ENCODE measurements around the gene SLC2A14.
A peak's percentile ranks its signal among the peaks of the same experiment; 100 is the strongest.
"Not testable (repeated sequence)": the region's sequence is repeated elsewhere in the genome, so short reads cannot be mapped to it uniquely, and the experiment has no call there.

SLC2A14 gene

DNA sequence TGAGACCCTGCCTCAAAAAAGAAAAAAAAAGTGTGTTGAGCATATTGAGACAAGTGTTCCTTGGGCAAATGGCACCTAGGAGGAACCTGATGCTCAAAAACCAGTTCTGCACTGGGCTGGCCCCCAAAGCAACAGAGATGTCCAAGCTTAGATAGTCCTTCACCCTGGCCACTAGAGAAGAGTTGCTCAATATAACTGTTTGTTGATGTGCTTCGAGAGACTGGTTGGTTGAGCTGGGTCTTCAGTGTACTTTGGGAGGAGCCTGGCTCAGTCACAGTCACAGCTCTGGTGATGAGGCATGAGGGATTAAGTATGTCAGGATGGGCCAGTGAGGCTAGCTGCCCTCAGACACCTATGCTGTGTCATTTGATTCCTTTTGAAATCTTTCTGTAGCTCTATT is 38.0 kb downstream of the SLC2A14 start:
- no peaks in the 10 kb centered on the region for H3K9me2 ChIP-seq (replicated peaks; ENCODE audit: insufficient read depth, low read length)
- no peak overlapping the region for H3K27ac ChIP-seq (ENCODE audit: low read length)
- DNase-seq = no peak
- no peaks in the 10 kb centered on the region for H3F3A ChIP-seq (ENCODE audit: insufficient read depth, low read length)
- H3K27me3 ChIP-seq (replicated peaks; ENCODE audit: insufficient read depth, low read length) = no peaks in the 10 kb centered on the region
- no peak overlapping the region for H3K4me2 ChIP-seq (ENCODE audit: low read depth, low read length)
- no peaks in the 10 kb centered on the region for H3K79me2 ChIP-seq (ENCODE audit: low read length)
- no peak overlapping the region for H3K4me3 ChIP-seq (ENCODE audit: low read length)
- TF ChIP-seq, protein P1, sequence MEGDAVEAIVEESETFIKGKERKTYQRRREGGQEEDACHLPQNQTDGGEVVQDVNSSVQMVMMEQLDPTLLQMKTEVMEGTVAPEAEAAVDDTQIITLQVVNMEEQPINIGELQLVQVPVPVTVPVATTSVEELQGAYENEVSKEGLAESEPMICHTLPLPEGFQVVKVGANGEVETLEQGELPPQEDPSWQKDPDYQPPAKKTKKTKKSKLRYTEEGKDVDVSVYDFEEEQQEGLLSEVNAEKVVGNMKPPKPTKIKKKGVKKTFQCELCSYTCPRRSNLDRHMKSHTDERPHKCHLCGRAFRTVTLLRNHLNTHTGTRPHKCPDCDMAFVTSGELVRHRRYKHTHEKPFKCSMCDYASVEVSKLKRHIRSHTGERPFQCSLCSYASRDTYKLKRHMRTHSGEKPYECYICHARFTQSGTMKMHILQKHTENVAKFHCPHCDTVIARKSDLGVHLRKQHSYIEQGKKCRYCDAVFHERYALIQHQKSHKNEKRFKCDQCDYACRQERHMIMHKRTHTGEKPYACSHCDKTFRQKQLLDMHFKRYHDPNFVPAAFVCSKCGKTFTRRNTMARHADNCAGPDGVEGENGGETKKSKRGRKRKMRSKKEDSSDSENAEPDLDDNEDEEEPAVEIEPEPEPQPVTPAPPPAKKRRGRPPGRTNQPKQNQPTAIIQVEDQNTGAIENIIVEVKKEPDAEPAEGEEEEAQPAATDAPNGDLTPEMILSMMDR (IDR thresholded peaks at IDR 0.05; ENCODE audit: low read length) = no peak
- TF ChIP-seq EZH2 (optimal IDR thresholded peaks at IDR 0.05; ENCODE audit: low read depth, low read length) (no peak), EZH2phosphoT487 (IDR thresholded peaks at IDR 0.05; ENCODE audit: low read length) (no peak)
- H3K9ac ChIP-seq (ENCODE audit: low read length) = no peak overlapping the region
- H3K9me3 ChIP-seq (replicated peaks; ENCODE audit: insufficient read depth, low read length) = no peaks in the 10 kb centered on the region
- H2AFZ ChIP-seq (ENCODE audit: low read length) = no peak overlapping the region
- no peaks in the 10 kb centered on the region for H3K36me3 ChIP-seq (replicated peaks; ENCODE audit: insufficient read depth, low read length)
- H3K4me1 ChIP-seq (ENCODE audit: low read length) = no peaks in the 10 kb centered on the region
- no peaks in the 10 kb centered on the region for H4K20me1 ChIP-seq (ENCODE audit: insufficient read depth, low read length)

DNA sequence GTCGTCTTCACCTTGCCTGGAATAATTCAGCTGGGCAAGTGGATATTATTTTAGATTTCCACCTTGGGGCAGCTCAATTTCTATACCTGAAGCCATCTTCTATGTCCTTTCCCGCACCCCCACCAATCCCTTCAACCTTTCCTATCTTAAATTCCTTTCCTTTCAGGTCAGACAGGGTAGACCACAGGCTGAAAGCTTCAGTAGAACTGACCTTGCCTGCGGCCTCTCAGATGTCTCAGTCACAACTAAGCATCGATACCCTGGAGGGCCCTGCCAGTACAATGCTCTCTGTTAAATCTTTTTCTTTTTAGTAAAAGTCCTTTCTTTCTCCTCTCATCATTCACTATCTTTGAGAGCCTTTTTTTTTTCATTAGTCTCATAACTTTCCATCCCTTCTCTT is 38.9 kb downstream of the SLC2A14 start:
- H3K27me3 ChIP-seq (replicated peaks; ENCODE audit: insufficient read depth, low read length) = no peaks in the 10 kb centered on the region
- no peak overlapping the region for H3K4me3 ChIP-seq (ENCODE audit: low read length)
- DNase-seq = no peak
- H2AFZ ChIP-seq (ENCODE audit: low read length) = no peak overlapping the region
- no peaks in the 10 kb centered on the region for H3K9me2 ChIP-seq (replicated peaks; ENCODE audit: insufficient read depth, low read length)
- H3K36me3 ChIP-seq (replicated peaks; ENCODE audit: insufficient read depth, low read length) = no peaks in the 10 kb centered on the region
- TF ChIP-seq, protein P1 (IDR thresholded peaks at IDR 0.05; ENCODE audit: low read length) = no peak
- TF ChIP-seq EZH2 (optimal IDR thresholded peaks at IDR 0.05; ENCODE audit: low read depth, low read length) (no peak), EZH2phosphoT487 (IDR thresholded peaks at IDR 0.05; ENCODE audit: low read length) (no peak)
- H4K20me1 ChIP-seq (ENCODE audit: insufficient read depth, low read length) = no peaks in the 10 kb centered on the region
- H3K9me3 ChIP-seq (replicated peaks; ENCODE audit: insufficient read depth, low read length) = no peaks in the 10 kb centered on the region
- H3K9ac ChIP-seq (ENCODE audit: low read length) = no peak overlapping the region
- no peaks in the 10 kb centered on the region for H3K79me2 ChIP-seq (ENCODE audit: low read length)
- no peaks in the 10 kb centered on the region for H3K4me1 ChIP-seq (ENCODE audit: low read length)
- H3F3A ChIP-seq (ENCODE audit: insufficient read depth, low read length) = no peaks in the 10 kb centered on the region
- H3K4me2 ChIP-seq (ENCODE audit: low read depth, low read length) = no peak overlapping the region
- no peak overlapping the region for H3K27ac ChIP-seq (ENCODE audit: low read length)

DNA sequence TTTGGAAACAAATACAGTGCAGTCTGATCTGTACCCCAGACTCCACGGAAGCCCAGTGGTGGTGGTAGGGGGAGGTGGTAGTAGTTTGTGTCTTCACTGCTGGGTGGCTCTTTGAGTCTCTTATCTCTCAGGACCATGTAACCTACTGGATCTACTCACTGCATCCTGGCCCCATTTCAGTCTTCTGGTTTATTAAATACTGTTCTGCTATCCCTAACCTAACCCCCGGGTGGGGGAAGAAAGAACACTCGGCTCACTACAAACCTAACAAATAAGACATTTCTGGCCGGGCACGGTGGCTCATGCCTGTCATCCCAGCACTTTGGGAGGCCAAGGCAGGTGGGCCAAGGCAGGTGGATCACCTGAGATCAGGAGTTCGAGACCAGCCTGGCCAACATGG is 39.5 kb downstream of the SLC2A14 start:
- H3F3A ChIP-seq (ENCODE audit: insufficient read depth, low read length); H2AFZ ChIP-seq (ENCODE audit: low read length); H3K4me1 ChIP-seq (ENCODE audit: low read length); H3K9me3 ChIP-seq (replicated peaks; ENCODE audit: insufficient read depth, low read length); H3K4me2 ChIP-seq (ENCODE audit: low read depth, low read length); H3K79me2 ChIP-seq (ENCODE audit: low read length); DNase-seq; H3K27ac ChIP-seq (ENCODE audit: low read length); H3K9me2 ChIP-seq (replicated peaks; ENCODE audit: insufficient read depth, low read length); H3K4me3 ChIP-seq (ENCODE audit: low read length); H3K9ac ChIP-seq (ENCODE audit: low read length); H3K27me3 ChIP-seq (replicated peaks; ENCODE audit: insufficient read depth, low read length); H4K20me1 ChIP-seq (ENCODE audit: insufficient read depth, low read length); H3K36me3 ChIP-seq (replicated peaks; ENCODE audit: insufficient read depth, low read length): not testable (repeated sequence)

DNA sequence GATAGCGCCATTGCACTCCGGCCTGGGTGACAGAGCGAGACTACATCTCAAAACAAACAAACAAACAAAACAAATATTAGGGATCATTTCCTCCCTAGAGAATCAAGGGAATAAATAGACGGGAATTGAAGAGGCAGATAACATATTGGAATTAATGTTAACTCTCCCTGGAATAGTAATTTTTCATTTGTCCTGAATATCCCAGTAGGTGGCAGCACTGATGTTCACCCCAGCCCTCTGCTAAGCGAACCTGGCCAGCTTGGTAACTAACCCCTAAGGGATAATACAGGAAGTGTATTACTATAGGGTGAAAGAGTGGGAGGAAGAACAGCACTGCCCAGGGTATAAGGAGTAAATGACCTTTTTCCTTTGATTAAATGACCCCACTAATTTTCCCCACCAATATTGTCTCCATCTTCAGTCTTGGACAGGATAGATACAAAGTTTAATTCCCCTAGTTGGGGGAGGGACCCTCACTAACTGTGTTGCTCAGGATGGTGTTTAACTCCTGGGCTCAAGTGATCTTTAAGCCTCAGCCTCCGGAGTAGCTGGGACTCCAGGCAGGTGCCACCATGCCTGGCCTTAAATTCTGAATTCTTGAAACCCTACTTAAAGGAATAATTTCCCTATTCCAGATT is 40.5 kb downstream of the SLC2A14 start:
- TF ChIP-seq, protein P1 (IDR thresholded peaks at IDR 0.05; ENCODE audit: low read length) = peak; percentile 53
- TF ChIP-seq EZH2phosphoT487 (IDR thresholded peaks at IDR 0.05; ENCODE audit: low read length) (no peak), EZH2 (optimal IDR thresholded peaks at IDR 0.05; ENCODE audit: low read depth, low read length) (no peak)
- Histone ChIP-seq H4K20me1 (ENCODE audit: insufficient read depth, low read length) (no peaks in the 10 kb centered on the region), H3F3A (ENCODE audit: insufficient read depth, low read length) (no peaks in the 10 kb centered on the region), H3K9me3 (replicated peaks; ENCODE audit: insufficient read depth, low read length) (no peaks in the 10 kb centered on the region), H3K4me3 (ENCODE audit: low read length) (no peak overlapping the region), H3K27ac (ENCODE audit: low read length) (no peak overlapping the region), H3K36me3 (replicated peaks; ENCODE audit: insufficient read depth, low read length) (no peaks in the 10 kb centered on the region), H3K79me2 (ENCODE audit: low read length) (no peaks in the 10 kb centered on the region), H3K4me1 (ENCODE audit: low read length) (no peaks in the 10 kb centered on the region), H3K27me3 (replicated peaks; ENCODE audit: insufficient read depth, low read length) (no peaks in the 10 kb centered on the region), H3K9ac (ENCODE audit: low read length) (no peak overlapping the region), H3K9me2 (replicated peaks; ENCODE audit: insufficient read depth, low read length) (no peaks in the 10 kb centered on the region), H2AFZ (ENCODE audit: low read length) (no peak overlapping the region), H3K4me2 (ENCODE audit: low read depth, low read length) (no peak overlapping the region)
- peak; percentile 35 for DNase-seq

DNA sequence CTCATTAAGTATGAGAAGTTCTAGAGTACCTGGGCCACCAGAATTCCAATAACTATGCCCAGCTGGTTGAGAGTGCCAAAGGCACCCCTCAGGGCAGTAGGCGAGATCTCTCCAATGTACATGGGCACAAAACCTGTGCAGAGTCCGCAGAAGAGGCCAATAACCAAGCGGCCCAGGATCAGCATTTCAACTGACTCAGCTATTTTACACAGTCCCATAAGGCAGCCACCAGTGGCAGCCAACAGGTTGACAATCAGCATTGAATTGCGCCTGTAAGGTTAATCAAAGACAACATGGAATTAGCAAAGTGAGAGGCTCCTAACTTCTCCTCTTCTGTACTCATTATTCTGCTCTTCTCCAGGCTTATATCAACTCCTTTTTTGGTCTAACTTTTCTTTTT is 43.0 kb downstream of the SLC2A14 start:
- not testable (repeated sequence) for H3K79me2 ChIP-seq (ENCODE audit: low read length); H3K27me3 ChIP-seq (replicated peaks; ENCODE audit: insufficient read depth, low read length); H3F3A ChIP-seq (ENCODE audit: insufficient read depth, low read length); H3K9me2 ChIP-seq (replicated peaks; ENCODE audit: insufficient read depth, low read length); H4K20me1 ChIP-seq (ENCODE audit: insufficient read depth, low read length); H3K4me2 ChIP-seq (ENCODE audit: low read depth, low read length); H3K36me3 ChIP-seq (replicated peaks; ENCODE audit: insufficient read depth, low read length); H3K9me3 ChIP-seq (replicated peaks; ENCODE audit: insufficient read depth, low read length); H2AFZ ChIP-seq (ENCODE audit: low read length); DNase-seq; H3K9ac ChIP-seq (ENCODE audit: low read length); H3K4me3 ChIP-seq (ENCODE audit: low read length); H3K27ac ChIP-seq (ENCODE audit: low read length); H3K4me1 ChIP-seq (ENCODE audit: low read length)

DNA sequence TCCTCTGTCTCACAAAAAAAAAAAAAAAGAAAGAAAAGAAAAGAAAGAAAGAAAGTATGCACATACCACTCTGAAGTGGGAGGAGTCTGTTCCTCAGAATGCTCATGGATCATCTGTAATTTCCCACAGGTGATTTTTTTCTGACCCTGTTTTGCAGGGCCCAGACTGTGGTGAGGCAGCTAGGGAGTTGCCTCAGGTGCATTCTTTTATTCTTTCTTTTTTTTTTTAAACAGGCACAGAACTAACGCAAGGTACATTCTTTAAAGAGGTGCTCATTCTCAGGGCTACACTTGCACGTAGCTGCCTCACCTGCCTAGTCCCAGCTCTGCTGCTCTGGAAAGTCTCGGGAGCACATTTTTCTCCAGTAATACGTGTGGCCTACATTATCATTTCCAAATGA is 47.0 kb downstream of the SLC2A14 start:
- H3K4me1 ChIP-seq (ENCODE audit: low read length); H2AFZ ChIP-seq (ENCODE audit: low read length); H3K79me2 ChIP-seq (ENCODE audit: low read length); H3K4me2 ChIP-seq (ENCODE audit: low read depth, low read length); H3K4me3 ChIP-seq (ENCODE audit: low read length); H3K9me3 ChIP-seq (replicated peaks; ENCODE audit: insufficient read depth, low read length); H3F3A ChIP-seq (ENCODE audit: insufficient read depth, low read length); H3K9me2 ChIP-seq (replicated peaks; ENCODE audit: insufficient read depth, low read length); H3K27me3 ChIP-seq (replicated peaks; ENCODE audit: insufficient read depth, low read length); H3K27ac ChIP-seq (ENCODE audit: low read length); H3K9ac ChIP-seq (ENCODE audit: low read length); DNase-seq; H4K20me1 ChIP-seq (ENCODE audit: insufficient read depth, low read length); H3K36me3 ChIP-seq (replicated peaks; ENCODE audit: insufficient read depth, low read length): not testable (repeated sequence)
